Measurements from ENCODE around the gene CDH23.

Gene CDH23

DNA sequence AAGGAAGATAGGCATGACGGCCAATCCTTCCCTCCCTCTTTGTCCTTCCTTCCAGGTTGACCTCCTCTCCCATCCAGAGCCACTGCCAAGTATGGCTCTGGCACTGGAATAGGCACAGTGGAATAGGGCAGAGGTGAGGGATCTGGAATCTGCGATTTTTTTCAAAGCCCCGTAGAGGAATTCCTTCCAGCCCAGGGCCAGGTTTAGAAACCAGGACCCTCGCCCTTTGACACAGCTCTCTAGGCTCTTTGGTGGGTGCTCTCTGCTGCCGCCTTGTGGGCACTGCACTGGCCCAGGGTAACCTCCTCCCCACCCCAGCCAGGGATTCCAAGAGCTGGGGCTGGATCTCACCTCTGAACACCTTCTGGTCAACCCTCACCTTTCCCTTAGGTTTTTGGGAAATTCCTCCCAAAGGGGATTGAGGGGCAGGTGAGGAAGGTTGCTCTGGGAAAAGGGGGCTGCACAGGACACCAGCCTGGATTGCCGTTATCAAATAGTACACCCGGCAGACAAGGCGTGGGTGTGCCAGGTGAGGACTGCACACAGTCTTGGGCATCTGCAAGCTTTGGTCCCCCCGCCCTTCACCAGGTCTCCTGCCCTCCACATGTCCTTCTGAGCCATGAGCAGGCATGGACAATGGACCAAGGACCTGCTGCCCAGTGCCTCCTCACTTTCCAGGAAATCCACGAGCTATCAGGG, 300.1 kb downstream of the CDH23 start:
- DNase-seq = peak; percentile 22

- DNase-seq = no peak
These were observed 301.4 kb downstream of the CDH23 start for GRCh38 chr10:71697938-71698709.

- no peak for DNase-seq
These were observed 302.0 kb downstream of the CDH23 start for GRCh38 chr10:71698737-71699136.

DNA sequence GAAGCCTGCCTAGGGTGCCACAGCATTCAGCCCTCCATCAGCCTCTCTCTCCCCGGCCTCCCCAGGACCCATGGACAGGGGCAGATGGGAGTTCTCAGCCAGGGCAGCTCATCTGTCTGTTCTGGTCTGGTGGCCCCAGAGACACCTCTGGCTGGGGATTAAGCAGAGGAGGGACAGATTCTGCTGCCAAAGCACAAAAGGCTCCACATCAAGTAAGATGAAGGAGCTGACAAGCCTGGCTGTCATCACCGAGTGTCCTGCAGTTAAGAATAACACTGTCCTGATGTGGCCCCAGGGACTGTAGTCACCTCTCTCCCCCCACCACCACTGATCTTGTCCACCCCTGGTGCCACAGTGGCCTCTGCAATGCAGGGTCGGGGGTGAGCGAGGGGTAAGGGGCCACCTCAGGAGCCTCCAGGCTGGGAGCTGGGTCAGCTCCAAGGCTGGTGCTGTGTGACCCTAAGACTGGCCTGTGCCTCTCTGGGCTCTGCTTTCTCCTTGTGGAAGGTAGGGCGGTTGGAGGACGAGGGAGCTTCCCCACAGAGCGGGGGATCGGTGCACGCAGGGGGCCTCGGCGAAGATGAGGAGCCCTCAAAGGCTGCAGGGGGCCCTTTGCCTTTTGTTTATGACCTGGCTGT, 304.1 kb downstream of the CDH23 start:
- DNase-seq = no peak

DNA sequence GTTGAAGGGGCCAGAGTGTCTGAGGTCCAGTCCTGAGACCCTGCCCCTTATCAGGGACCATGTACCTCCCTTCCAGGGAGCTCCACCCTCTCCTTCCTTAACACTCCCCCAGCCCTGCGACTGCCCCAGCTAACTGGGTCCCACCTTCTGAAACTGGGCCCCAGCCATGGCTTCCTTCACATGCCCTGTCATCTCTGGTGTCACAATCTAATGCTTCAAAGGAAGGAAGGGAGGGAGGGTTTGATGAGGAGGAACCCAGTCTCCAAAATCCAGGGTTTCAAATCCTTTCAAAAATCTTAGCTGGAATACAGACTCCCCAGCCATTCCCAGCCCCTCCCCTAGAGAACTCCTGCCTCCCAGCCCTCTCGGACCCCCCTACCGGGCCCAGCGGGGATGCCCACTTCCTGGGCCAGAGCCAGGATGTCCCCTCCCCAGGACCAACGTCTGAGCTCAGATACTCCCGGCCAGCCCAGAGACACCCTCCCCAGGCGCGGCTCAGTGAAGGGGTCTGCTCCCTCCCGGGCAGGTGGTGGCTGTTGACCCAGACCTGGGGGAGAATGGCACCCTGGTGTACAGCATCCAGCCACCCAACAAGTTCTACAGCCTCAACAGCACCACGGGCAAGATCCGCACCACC, 304.9 kb downstream of the CDH23 start:
- no peak for DNase-seq

GRCh38 chr10:71703577-71703976, 306.9 kb downstream of the CDH23 start:
- DNase-seq = no peak

- no peak for DNase-seq
These were observed 308.1 kb downstream of the CDH23 start for GRCh38 chr10:71704816-71705215.

DNA sequence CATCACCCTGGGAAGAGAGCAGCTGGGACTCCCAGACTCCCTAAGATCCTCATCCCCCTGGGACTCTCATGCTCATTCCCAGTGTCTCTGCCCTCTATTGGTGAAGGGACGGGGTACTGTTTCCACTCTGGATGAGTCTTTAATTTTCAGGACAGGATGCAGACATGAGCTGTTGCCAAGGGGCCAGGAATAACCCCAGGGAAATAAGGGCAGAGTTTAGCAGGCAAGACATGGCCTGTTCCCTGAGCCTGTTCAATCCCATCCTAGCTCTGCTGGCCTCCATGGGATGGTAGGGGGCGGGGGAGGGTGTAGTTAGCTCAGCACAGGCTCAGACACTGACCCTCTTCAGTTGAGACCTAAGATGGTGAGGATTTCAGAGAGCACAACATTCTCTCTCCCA, 308.9 kb downstream of the CDH23 start:
- no peak for DNase-seq

- no peak for DNase-seq
These were observed 309.7 kb downstream of the CDH23 start for GRCh38 chr10:71706216-71707121.

- DNase-seq = no peak
These were observed 310.6 kb downstream of the CDH23 start for GRCh38 chr10:71707240-71707789.

GRCh38 chr10:71708301-71708703, 311.6 kb downstream of the CDH23 start:
- no peak for DNase-seq

DNA sequence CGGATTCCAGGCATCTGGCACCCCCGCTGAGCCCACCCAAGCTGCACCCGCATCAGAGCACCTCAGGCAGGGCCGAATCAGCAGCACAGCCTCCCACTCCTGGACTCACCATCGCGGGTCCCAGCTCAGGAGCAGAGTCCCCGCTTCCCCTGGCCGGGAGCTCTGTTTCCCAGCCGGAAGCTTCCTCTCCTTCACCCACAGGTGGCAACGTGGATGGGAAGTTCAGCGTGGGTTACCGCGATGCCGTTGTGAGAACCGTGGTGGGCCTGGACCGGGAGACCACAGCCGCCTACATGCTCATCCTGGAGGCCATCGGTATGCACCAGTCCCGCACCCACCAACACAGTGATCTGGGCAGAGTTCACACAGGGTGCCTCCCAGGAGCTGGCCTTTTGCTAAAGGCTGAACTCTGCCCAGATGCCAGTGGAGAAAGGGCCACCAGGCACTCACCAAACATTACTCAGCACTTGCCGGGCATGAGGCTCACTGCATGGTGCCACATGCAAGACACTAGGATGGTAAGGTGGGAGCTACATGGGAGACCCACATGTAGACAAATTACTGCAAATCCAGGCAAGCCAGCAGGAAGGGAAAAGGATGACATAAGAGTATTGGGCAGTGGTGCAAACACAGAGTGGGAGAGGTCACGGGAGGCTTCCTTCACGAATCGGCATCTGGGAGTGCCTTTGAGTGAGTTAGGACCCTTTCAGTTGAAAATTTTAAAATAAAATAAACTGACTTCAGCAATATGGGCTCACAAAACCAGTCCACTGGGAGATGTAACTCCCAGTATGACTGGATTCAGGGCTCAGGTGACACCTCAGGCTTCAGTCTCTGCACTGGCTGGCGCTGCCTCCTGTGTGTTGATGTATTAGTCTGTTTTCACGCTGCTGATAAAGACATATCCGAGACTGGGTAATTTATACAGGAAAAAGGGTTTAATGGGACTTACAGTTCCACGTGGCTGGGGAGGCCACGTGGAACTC, 312.5 kb downstream of the CDH23 start:
- DNase-seq = no peak

- DNase-seq = no peak
These were observed 313.8 kb downstream of the CDH23 start for GRCh38 chr10:71710519-71710918.

GRCh38 chr10:71711052-71711623, 314.4 kb downstream of the CDH23 start:
- no peak for DNase-seq

DNA sequence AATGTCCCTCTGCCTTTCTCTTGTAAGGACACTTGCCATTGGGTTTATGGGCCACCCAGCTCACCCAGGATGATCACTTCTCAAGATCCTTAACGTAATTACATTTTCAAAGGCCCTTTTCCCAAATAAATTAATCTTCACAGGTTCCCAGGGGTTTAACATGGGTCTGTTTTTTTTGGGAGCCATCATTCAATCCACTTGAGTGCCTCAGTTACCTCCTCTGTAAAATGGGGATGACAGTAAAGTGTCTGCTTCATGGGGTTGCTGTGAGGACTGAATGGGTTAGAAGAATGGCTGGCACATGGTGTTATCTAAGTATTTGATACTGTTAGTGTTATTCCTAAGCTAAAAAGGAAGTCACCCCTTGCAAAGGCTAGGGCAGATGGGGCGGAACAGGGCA, 315.4 kb downstream of the CDH23 start:
- DNase-seq = no peak

DNA sequence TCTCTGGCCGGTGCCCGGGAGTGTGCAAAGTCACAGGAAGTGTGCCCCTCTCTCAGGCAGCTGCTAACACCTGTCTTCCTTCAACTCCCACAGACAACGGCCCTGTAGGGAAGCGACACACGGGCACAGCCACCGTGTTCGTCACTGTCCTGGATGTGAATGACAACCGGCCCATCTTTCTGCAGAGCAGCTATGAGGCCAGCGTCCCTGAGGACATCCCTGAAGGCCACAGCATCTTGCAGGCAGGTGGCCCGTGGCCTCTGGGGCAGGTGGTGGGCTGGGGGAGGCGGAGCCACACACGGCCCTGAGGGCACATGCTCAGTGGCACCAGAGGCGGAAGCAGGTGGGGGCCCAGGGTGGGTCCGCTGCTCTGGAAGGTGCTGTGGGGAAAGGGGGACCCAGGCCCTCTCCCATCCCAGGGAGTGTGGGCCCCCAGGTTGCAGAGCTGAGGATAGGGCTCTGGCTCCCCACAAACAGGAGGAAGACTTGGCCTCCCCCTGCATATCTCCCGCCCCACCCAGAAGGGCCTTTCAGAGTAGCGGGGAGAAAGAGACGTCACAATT, 315.9 kb downstream of the CDH23 start:
- no peak for DNase-seq

GRCh38 chr10:71713135-71714030, 316.7 kb downstream of the CDH23 start:
- peak; percentile 61 for DNase-seq

DNA sequence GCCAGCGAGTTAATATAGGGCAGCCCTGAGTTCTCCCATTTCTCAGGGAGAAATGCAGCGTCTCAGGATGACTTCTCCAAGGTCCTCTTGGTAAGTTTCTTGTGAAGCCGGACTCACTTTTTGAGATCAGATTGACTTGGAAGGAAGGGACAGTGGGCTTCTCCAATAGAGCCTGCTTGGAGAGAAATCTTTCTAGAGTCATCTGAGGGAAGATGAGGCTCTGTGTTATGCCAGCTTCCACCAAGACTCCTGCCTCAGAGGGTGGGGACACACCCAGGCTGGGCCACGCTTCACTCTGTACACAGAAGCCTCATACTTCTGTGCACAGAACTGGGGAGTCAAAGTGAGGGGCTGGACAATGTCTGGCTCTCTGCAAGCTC, 317.3 kb downstream of the CDH23 start:
- no peak for DNase-seq

GRCh38 chr10:71714592-71714991, 317.9 kb downstream of the CDH23 start:
- no peak for DNase-seq
